GM19463 (cell line): ENCODE measurements around the gene DDX10.
"Not testable (repeated sequence)": the region's sequence is repeated elsewhere in the genome, so short reads cannot be mapped to it uniquely, and the experiment has no call there.

Experiments
- ATAC-seq: cut with Tn5 transposase; IDR thresholded peaks from one replicate; pipeline ENCODE4 v1.9.1; 2021; ENCODE audit warnings: mild to moderate bottlenecking, moderate library complexity; ENCODE audit not compliant: unreplicated experiment

Gene DDX10

GRCh38 chr11:108766596-108767173 lies 101.8 kb downstream of the DDX10 start:
- no peak for ATAC-seq

- no peak for ATAC-seq
These were observed 103.5 kb downstream of the DDX10 start for GRCh38 chr11:108768370-108768769.

- no peak for ATAC-seq
These were observed 104.1 kb downstream of the DDX10 start for GRCh38 chr11:108768964-108769363.

- no peak for ATAC-seq
These were observed 109.3 kb downstream of the DDX10 start for GRCh38 chr11:108774037-108774730.

- no peak for ATAC-seq
These were observed 110.5 kb downstream of the DDX10 start for GRCh38 chr11:108775324-108775723.

- ATAC-seq = not testable (repeated sequence)
These were observed 114.3 kb downstream of the DDX10 start for GRCh38 chr11:108779147-108779546.

GRCh38 chr11:108780119-108780518 lies 115.2 kb downstream of the DDX10 start:
- ATAC-seq = no peak

- ATAC-seq = no peak
These were observed 117.1 kb downstream of the DDX10 start for GRCh38 chr11:108781946-108782345.

- no peak for ATAC-seq
These were observed 121.6 kb downstream of the DDX10 start for GRCh38 chr11:108786281-108786990.

GRCh38 chr11:108787105-108787504 lies 122.2 kb downstream of the DDX10 start:
- no peak for ATAC-seq

- no peak for ATAC-seq
These were observed 123.8 kb downstream of the DDX10 start for GRCh38 chr11:108788565-108789199.

- ATAC-seq = peak; percentile 55
These were observed 125.8 kb downstream of the DDX10 start for GRCh38 chr11:108790501-108791299.

- no peak for ATAC-seq
These were observed 128.3 kb downstream of the DDX10 start for GRCh38 chr11:108793138-108793537.

GRCh38 chr11:108793611-108794010 lies 128.7 kb downstream of the DDX10 start:
- no peak for ATAC-seq

- ATAC-seq = no peak
These were observed 131.7 kb downstream of the DDX10 start for GRCh38 chr11:108796551-108796950.

- ATAC-seq = no peak
These were observed 132.8 kb downstream of the DDX10 start for GRCh38 chr11:108797578-108798100.

GRCh38 chr11:108802492-108802891 lies 137.6 kb downstream of the DDX10 start:
- ATAC-seq = no peak

GRCh38 chr11:108803776-108804175 lies 138.9 kb downstream of the DDX10 start:
- ATAC-seq = no peak

GRCh38 chr11:108804511-108804910 lies 139.6 kb downstream of the DDX10 start:
- no peak for ATAC-seq

GRCh38 chr11:108805030-108805429 lies 140.2 kb downstream of the DDX10 start:
- ATAC-seq = no peak

GRCh38 chr11:108807262-108807661 lies 142.4 kb downstream of the DDX10 start:
- no peak for ATAC-seq
